ENCODE data around the gene ZDHHC14. TPM values are rescaled to one million over a fixed set of nuclear protein-coding genes. Genes with fewer than 3 reads are reported as not detected.

The ZDHHC14 gene
- total RNA-seq, 2 donors from 2014 or later: 10.2 to 10.6 TPM

- 78 to 81% methylated on average over 10 of the region's 10 CpGs for WGBS, 2 donors
- Histone ChIP-seq H3K27me3 (no peaks in the 10 kb centered on the region), H3K4me1 (peaks cover 5% of the 10 kb centered on the region), H3K27ac (peak overlapping the region in 2 of 4 donors; percentile 44 to 63), H3K36me3 (replicated peaks in 1 of 2; ENCODE audit: insufficient read depth in 1 of 2, low read depth in 2 of 2) (no peaks in the 10 kb centered on the region), H3K4me3 (no peak overlapping the region), H3K9me3 (no peaks in the 10 kb centered on the region)
- no peak for TF ChIP-seq CTCF (IDR thresholded peaks at IDR 0.05)
- TF ChIP-seq POLR2A (IDR thresholded peaks at IDR 0.05): no peak
- intact Hi-C loops (cut with DNase I): no loop called here
- ATAC-seq (no peak), DNase-seq (no peak)
These were observed 70.1 kb downstream of the ZDHHC14 start for GRCh38 chr6:157450931-157451742.

GRCh38 chr6:157452096-157452495, 71.1 kb downstream of the ZDHHC14 start:
- ATAC-seq (no peak), DNase-seq (no peak)
- Histone ChIP-seq H3K4me3 (no peak overlapping the region), H3K27me3 (no peaks in the 10 kb centered on the region), H3K36me3 (replicated peaks in 1 of 2; ENCODE audit: insufficient read depth in 1 of 2, low read depth in 2 of 2) (no peaks in the 10 kb centered on the region), H3K4me1 (peaks cover 5% of the 10 kb centered on the region), H3K9me3 (no peaks in the 10 kb centered on the region), H3K27ac (peak overlapping the region in 1 of 4 donors; percentile 63)
- WGBS, 2 donors: 22% methylated on average over 2 of the region's 2 CpGs
- TF ChIP-seq POLR2A (IDR thresholded peaks at IDR 0.05) (no peak), CTCF (IDR thresholded peaks at IDR 0.05) (no peak)
- intact Hi-C loops (cut with DNase I): no loop called here

GRCh38 chr6:157453131-157453530, 72.1 kb downstream of the ZDHHC14 start:
- Histone ChIP-seq H3K27me3 (no peaks in the 10 kb centered on the region), H3K27ac (no peak overlapping the region), H3K4me3 (no peak overlapping the region), H3K4me1 (peaks cover 5% of the 10 kb centered on the region), H3K36me3 (replicated peaks in 1 of 2; ENCODE audit: insufficient read depth in 1 of 2, low read depth in 2 of 2) (no peaks in the 10 kb centered on the region), H3K9me3 (no peaks in the 10 kb centered on the region)
- WGBS, 2 donors: 70 to 82% methylated on average over 4 of the region's 4 CpGs
- ATAC-seq (no peak), DNase-seq (no peak)
- intact Hi-C loops (cut with DNase I): no loop called here
- TF ChIP-seq POLR2A (IDR thresholded peaks at IDR 0.05) (no peak), CTCF (IDR thresholded peaks at IDR 0.05) (no peak)

- no peaks in the 10 kb centered on the region for H3K36me3 ChIP-seq (replicated peaks in 1 of 2; ENCODE audit: insufficient read depth in 1 of 2, low read depth in 2 of 2)
These were observed 73.0 kb downstream of the ZDHHC14 start for GRCh38 chr6:157453978-157454377.

More at GRCh38 chr6:157453978-157454377, 73.0 kb downstream of the ZDHHC14 start:
- no peak overlapping the region for H3K27ac ChIP-seq
- peaks cover 5% of the 10 kb centered on the region for H3K4me1 ChIP-seq
- intact Hi-C loops (cut with DNase I): no loop called here
- DNase-seq (no peak), ATAC-seq (no peak)
- H3K27me3 ChIP-seq: no peaks in the 10 kb centered on the region
- no peak overlapping the region for H3K4me3 ChIP-seq
- no peaks in the 10 kb centered on the region for H3K9me3 ChIP-seq
- TF ChIP-seq POLR2A (IDR thresholded peaks at IDR 0.05) (no peak), CTCF (IDR thresholded peaks at IDR 0.05) (no peak)

All from body of pancreas (tissue), 4 donors.